PC-3 (cell line): ENCODE measurements around the gene RERE.

ENCODE experiments used
- CTCF ChIP-seq: fragments of 300-600 bp; sonication (generic); conservative IDR thresholded peaks from 2 replicates; pipeline ENCODE4 v1.5.1; 2017; ENCODE audit warnings: antibody characterized with exemption, low read depth, mild to moderate bottlenecking, low read length
- EZH2 ChIP-seq: fragments of 300-600 bp; sonication (generic); IDR thresholded peaks from one replicate; pipeline ENCODE4 v1.6.1; 2017; ENCODE audit warnings: antibody characterized with exemption, mild to moderate bottlenecking, low read length; ENCODE audit not compliant: unreplicated experiment

GRCh38 chr1:8646996-8647395, 170.4 kb downstream of the RERE start:
- TF ChIP-seq CTCF (no peak), EZH2 (no peak)
